ENCODE results near the gene NINJ2. TPM values are rescaled to one million over a fixed set of nuclear protein-coding genes. Genes with fewer than 3 reads are reported as not detected.

NINJ2 gene
- total and polyA plus RNA-seq, 9 donors, result 0.48 to 3.4 (median 1.4) TPM; not detected in 2

GRCh38 chr12:627863-628741 lies 35.1 kb downstream of the NINJ2 start:
- Histone ChIP-seq H3K9me3 (no peaks in the 10 kb centered on the region), H3K36me3 (no peaks in the 10 kb centered on the region), H3K27me3 (no peaks in the 10 kb centered on the region), H3K27ac (no peak overlapping the region), H3K4me1 (ENCODE audit: insufficient read depth) (peaks cover 3% of the 10 kb centered on the region), H3K4me3 (no peak overlapping the region)
- no peak for DNase-seq
- WGBS, 3 donors, result 83 to 90% (median 88%) methylated on average over 13 of the region's 13 CpGs
- intact Hi-C loops (cut with DNase I), result no loop called here
- TF ChIP-seq EP300 (IDR thresholded peaks at IDR 0.05), result no peak
- no peak for TF ChIP-seq CTCF (IDR thresholded peaks at IDR 0.05)
- TF ChIP-seq POLR2A (IDR thresholded peaks at IDR 0.05), result no peak

GRCh38 chr12:627285-627684 lies 36.0 kb downstream of the NINJ2 start:
- WGBS, 3 donors, result 93 to 95% (median 94%) methylated on average over 4 of the region's 4 CpGs
- Histone ChIP-seq H3K27ac (no peak overlapping the region), H3K27me3 (no peaks in the 10 kb centered on the region), H3K36me3 (no peaks in the 10 kb centered on the region), H3K4me1 (ENCODE audit: insufficient read depth) (peaks cover 3% of the 10 kb centered on the region), H3K9me3 (no peaks in the 10 kb centered on the region), H3K4me3 (no peak overlapping the region)
- TF ChIP-seq EP300 (IDR thresholded peaks at IDR 0.05) (no peak), CTCF (IDR thresholded peaks at IDR 0.05) (no peak), POLR2A (IDR thresholded peaks at IDR 0.05) (no peak)
- DNase-seq, result no peak
- intact Hi-C loops (cut with DNase I), result no loop called here

- 68 to 76% (median 74%) methylated on average over 3 of the region's 3 CpGs for WGBS, 3 donors
- Histone ChIP-seq H3K27me3 (no peaks in the 10 kb centered on the region), H3K4me1 (ENCODE audit: insufficient read depth) (peaks cover 3% of the 10 kb centered on the region), H3K9me3 (no peaks in the 10 kb centered on the region), H3K27ac (no peak overlapping the region), H3K36me3 (no peaks in the 10 kb centered on the region), H3K4me3 (no peak overlapping the region)
- intact Hi-C loops (cut with DNase I), result no loop called here
- DNase-seq, result peak in 1 of 5 donors; percentile 40
- TF ChIP-seq EP300 (IDR thresholded peaks at IDR 0.05) (no peak), CTCF (IDR thresholded peaks at IDR 0.05) (no peak), POLR2A (IDR thresholded peaks at IDR 0.05) (no peak)
Measured at GRCh38 chr12:625998-626397, 37.2 kb downstream of the NINJ2 start.

- intact Hi-C loops (cut with DNase I), result no loop called here
- peaks cover 3% of the 10 kb centered on the region for H3K4me1 ChIP-seq (ENCODE audit: insufficient read depth)
- DNase-seq, result no peak
- no peak overlapping the region for H3K4me3 ChIP-seq
- no peak for TF ChIP-seq POLR2A (IDR thresholded peaks at IDR 0.05)
- no peak for TF ChIP-seq CTCF (IDR thresholded peaks at IDR 0.05)
- no peak for TF ChIP-seq EP300 (IDR thresholded peaks at IDR 0.05)
- WGBS, 3 donors, result 74 to 84% (median 82%) methylated on average over 4 of the region's 4 CpGs
- no peak overlapping the region for H3K27ac ChIP-seq
- no peaks in the 10 kb centered on the region for H3K27me3 ChIP-seq
- H3K9me3 ChIP-seq, result no peaks in the 10 kb centered on the region
- no peaks in the 10 kb centered on the region for H3K36me3 ChIP-seq
Measured at GRCh38 chr12:623865-624372, 39.3 kb downstream of the NINJ2 start.

All from ovary (tissue), 9 donors.